NT2/D1 (cell line): Measurements from ENCODE around the gene MRC2.
"Not testable (repeated sequence)": the region's sequence is repeated elsewhere in the genome, so short reads cannot be mapped to it uniquely, and the experiment has no call there.

ENCODE experiments used
- DNase-seq: peaks from one replicate; pipeline ENCODE4 v3.0.0-alpha.2; 2011; ENCODE audit warnings: low read depth, low spot score
- H3K27me3 ChIP-seq: 2 replicates; pipeline ENCODE4 v1.6.0; 2011; ENCODE audit warnings: mild to moderate bottlenecking; ENCODE audit not compliant: insufficient read length, insufficient read depth
- H3K36me3 ChIP-seq: 2 replicates; pipeline ENCODE4 v1.6.1; 2011; ENCODE audit warnings: mild to moderate bottlenecking, low read length, mixed read lengths; ENCODE audit not compliant: insufficient read depth, insufficient read length
- H3K4me1 ChIP-seq: 2 replicates; pipeline ENCODE4 v1.5.1; 2011; ENCODE audit not compliant: insufficient read depth, insufficient read length
- H3K4me3 ChIP-seq: 2 replicates; pipeline ENCODE4 v1.5.1; 2011; ENCODE audit warnings: low read depth; ENCODE audit not compliant: insufficient read length
- H3K9ac ChIP-seq: 2 replicates; pipeline ENCODE4 v1.6.0; 2011; ENCODE audit warnings: low read depth; ENCODE audit not compliant: insufficient read length
- H3K9me3 ChIP-seq: 2 replicates; pipeline ENCODE4 v1.5.1; 2011; ENCODE audit warnings: mild to moderate bottlenecking, low read length; ENCODE audit not compliant: insufficient read depth
- SUZ12 ChIP-seq: IDR thresholded peaks from 2 replicates; pipeline ENCODE4 v1.6.1; 2011; ENCODE audit not compliant: insufficient read length, insufficient read depth; ENCODE audit errors: extremely low read depth
- YY1 ChIP-seq: IDR thresholded peaks from 2 replicates; pipeline ENCODE4 v1.6.1; 2011; ENCODE audit not compliant: insufficient read length, insufficient read depth
- ZNF274 ChIP-seq: IDR thresholded peaks from 2 replicates; pipeline ENCODE4 v1.6.1; 2011; ENCODE audit warnings: mild to moderate bottlenecking, low read depth, low read length

The MRC2 gene

DNA sequence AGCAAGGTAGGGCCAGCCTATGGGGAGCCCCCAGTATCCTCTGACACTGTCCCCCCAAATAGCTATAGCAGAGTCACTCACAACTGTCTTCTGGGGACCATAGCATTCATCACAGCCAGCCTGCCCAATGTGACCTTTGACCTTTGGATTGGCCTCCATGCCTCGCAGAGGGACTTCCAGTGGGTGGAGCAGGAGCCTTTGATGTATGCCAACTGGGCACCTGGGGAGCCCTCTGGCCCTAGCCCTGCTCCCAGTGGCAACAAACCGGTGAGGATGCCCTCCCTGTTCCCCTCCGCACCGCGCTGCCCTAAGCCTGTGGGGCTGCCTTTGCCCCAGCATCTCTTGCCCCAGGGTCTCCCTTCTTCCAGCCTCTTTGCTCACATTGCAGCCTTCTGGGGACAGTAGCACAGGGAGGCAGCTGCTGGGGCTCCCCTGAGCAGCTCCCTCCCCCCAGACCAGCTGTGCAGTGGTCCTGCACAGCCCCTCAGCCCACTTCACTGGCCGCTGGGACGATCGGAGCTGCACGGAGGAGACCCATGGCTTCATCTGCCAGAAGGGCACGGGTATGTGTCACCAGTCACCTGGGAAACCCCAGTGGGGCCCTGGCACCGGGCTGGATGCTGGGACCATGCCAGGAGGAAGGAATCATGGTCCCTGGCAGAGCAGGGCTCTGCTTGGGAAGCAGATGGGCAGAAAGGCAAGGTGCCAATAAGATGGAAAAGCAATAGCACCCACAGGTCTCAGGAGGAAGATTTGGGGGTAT lies 61.1 kb downstream of the MRC2 start:
- H3K27me3 ChIP-seq, result no peaks in the 10 kb centered on the region
- peaks cover 5% of the 10 kb centered on the region for H3K4me1 ChIP-seq
- TF ChIP-seq ZNF274 (no peak), YY1 (no peak)
- H3K9me3 ChIP-seq, result no peaks in the 10 kb centered on the region
- no peak for DNase-seq
- H3K4me3 ChIP-seq, result no peak overlapping the region
- peaks cover 35% of the 10 kb centered on the region for H3K36me3 ChIP-seq
- no peak overlapping the region for H3K9ac ChIP-seq

- Histone ChIP-seq H3K9me3 (no peaks in the 10 kb centered on the region), H3K9ac (no peak overlapping the region), H3K36me3 (peaks cover 32% of the 10 kb centered on the region), H3K4me1 (peaks cover 10% of the 10 kb centered on the region), H3K4me3 (no peak overlapping the region), H3K27me3 (no peaks in the 10 kb centered on the region)
- DNase-seq, result no peak
- TF ChIP-seq YY1, result no peak
- no peak for TF ChIP-seq SUZ12
- TF ChIP-seq ZNF274, result no peak
These were observed 62.1 kb downstream of the MRC2 start for GRCh38 chr17:62689441-62690167.

DNA sequence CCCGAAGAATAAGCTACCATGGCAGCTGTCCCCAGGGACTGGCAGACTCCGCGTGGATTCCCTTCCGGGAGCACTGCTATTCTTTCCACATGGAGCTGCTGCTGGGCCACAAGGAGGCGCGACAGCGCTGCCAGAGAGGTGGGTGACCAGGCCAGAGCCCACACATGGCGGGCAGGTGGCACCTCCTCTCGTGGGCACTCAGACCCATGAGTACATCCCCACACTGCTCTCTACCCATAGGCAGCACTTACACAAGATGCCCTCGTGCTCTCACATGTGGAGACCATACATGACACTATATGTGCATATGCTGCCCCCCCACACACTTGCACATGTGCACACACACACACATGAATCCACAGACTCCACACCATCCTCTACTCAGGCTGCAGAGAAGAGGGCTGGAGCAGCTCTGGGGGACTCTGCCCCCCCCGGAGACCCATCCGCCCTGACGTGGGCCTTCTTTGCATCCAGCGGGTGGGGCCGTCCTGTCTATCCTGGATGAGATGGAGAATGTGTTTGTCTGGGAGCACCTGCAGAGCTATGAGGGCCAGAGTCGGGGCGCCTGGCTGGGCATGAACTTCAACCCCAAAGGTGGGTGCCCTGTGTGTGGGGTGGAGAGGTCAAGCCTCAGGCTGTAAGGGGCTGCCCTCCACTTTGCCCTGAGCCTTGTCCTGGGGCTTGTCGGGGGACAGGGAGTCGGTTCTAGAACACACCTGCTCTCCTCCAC lies 62.9 kb downstream of the MRC2 start:
- Histone ChIP-seq H3K9me3 (no peaks in the 10 kb centered on the region), H3K27me3 (no peaks in the 10 kb centered on the region), H3K4me3 (no peak overlapping the region), H3K4me1 (peaks cover 16% of the 10 kb centered on the region), H3K36me3 (peaks cover 32% of the 10 kb centered on the region), H3K9ac (no peak overlapping the region)
- TF ChIP-seq ZNF274 (no peak), SUZ12 (no peak), YY1 (no peak)
- no peak for DNase-seq

DNA sequence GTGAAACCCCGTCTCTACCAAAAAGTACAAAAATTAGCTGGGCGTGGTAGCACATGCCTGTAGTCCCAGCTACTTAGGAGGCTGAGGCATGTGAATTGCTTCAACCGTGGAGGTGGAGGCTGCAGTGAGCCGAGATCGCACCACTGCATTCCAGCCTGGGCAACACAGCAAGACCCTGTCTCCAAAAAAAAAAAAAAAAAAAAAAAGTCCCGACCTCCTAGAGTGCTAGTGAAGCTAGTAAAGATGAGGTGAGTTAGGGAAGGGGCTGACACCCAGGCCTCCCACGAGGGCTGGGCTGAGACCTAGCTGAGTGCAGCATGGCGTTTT lies 64.1 kb downstream of the MRC2 start:
- H3K36me3 ChIP-seq, result peaks cover 29% of the 10 kb centered on the region
- not testable (repeated sequence) for H3K9ac ChIP-seq, H3K9me3 ChIP-seq, H3K27me3 ChIP-seq, DNase-seq, H3K4me3 ChIP-seq
- H3K4me1 ChIP-seq, result peaks cover 16% of the 10 kb centered on the region

DNA sequence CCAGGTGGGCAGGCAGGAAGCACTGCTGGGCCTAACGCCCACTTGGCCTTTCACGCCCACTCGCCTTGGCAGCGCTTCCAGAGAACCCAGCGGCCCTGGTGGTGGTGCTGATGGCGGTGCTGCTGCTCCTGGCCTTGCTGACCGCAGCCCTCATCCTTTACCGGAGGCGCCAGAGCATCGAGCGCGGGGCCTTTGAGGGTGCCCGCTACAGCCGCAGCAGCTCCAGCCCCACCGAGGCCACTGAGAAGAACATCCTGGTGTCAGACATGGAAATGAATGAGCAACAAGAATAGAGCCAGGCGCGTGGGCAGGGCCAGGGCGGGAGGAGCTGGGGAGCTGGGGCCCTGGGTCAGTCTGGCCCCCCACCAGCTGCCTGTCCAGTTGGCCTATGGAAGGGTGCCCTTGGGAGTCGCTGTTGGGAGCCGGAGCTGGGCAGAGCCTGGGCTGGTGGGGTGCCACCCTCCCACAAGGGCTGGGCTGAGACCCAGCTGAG lies 64.7 kb downstream of the MRC2 start:
- TF ChIP-seq YY1 (no peak), SUZ12 (no peak), ZNF274 (no peak)
- DNase-seq, result no peak
- Histone ChIP-seq H3K27me3 (no peaks in the 10 kb centered on the region), H3K4me1 (peaks cover 16% of the 10 kb centered on the region), H3K36me3 (peaks cover 29% of the 10 kb centered on the region), H3K4me3 (no peak overlapping the region), H3K9me3 (no peaks in the 10 kb centered on the region), H3K9ac (peak overlapping the region; percentile 25)

DNA sequence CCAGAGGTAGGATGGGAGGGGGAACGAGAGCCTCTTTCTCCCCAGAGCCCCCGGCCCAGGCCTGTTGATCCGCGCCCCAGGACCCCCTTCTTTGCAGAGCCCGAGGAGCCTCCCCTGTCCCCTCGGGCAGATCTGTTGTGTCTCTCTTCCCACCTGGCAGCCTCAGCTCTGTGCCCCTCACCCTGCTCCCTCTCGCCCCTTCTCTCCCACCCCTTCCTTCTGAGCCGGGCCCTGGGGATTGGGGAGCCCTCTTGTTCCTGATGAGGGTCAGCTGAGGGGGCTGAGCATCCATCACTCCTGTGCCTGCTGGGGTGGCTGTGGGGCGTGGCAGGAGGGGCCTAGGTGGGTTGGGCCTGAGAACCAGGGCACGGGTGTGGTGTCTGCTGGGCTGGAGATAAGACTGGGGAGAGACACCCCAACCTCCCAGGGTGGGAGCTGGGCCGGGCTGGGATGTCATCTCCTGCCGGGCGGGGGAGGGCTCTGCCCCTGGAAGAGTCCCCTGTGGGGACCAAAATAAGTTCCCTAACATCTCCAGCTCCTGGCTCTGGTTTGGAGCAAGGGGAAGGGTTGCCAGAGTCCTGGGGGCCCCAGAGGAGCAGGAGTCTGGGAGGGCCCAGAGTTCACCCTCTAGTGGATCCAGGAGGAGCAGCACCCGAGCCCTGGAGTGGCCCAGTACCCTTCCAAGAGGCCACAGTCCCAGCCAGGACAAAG lies 65.4 kb downstream of the MRC2 start:
- peak overlapping the region; percentile 25 for H3K9ac ChIP-seq
- H3K27me3 ChIP-seq, result no peaks in the 10 kb centered on the region
- no peak for DNase-seq
- peaks cover 29% of the 10 kb centered on the region for H3K36me3 ChIP-seq
- H3K4me3 ChIP-seq, result no peak overlapping the region
- TF ChIP-seq ZNF274, result no peak
- TF ChIP-seq YY1, result no peak
- TF ChIP-seq SUZ12, result no peak
- H3K9me3 ChIP-seq, result no peaks in the 10 kb centered on the region
- peaks cover 16% of the 10 kb centered on the region for H3K4me1 ChIP-seq
